D341Med (cell line): ENCODE data around the gene XYLT1.

Source experiments
- DNase-seq: peaks from one replicate; pipeline ENCODE4 v3.0.0; 2012; ENCODE audit warnings: low spot score

XYLT1 gene

DNA sequence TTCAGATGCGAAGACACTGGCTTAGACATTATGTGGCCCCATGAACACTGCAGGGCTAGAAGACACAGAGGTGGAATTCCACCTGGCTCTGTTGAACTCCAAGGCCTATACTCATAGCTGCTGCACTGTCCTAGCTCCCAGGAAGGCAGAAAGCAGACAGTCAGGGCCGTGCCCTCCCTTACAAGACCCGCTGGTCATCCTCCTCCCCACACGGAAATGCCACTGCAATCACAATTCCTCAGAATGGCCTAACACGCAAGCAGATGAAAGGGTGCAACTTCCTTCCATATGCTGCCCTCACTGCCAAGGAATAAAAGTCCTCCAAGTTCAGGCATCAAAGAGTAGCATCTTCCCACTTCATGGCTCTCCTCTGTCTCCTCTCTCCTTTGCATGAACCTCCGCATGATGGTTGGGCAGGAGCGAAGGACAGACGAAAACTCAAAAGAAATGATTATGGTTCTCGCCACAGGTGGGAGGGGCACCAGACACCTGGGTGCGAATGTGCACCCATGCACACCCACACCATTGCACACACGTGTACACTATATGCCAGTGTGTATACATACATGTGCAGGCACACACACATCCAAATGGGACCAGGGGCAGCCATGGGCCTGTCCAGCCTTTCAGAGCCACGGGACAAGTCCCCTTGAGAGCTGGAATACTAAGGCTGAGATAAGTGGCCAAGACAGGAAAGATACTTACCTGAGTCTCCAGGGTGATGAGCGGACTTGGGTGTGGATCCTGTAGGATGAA is 113.3 kb downstream of the XYLT1 start:
- DNase-seq, result no peak

DNA sequence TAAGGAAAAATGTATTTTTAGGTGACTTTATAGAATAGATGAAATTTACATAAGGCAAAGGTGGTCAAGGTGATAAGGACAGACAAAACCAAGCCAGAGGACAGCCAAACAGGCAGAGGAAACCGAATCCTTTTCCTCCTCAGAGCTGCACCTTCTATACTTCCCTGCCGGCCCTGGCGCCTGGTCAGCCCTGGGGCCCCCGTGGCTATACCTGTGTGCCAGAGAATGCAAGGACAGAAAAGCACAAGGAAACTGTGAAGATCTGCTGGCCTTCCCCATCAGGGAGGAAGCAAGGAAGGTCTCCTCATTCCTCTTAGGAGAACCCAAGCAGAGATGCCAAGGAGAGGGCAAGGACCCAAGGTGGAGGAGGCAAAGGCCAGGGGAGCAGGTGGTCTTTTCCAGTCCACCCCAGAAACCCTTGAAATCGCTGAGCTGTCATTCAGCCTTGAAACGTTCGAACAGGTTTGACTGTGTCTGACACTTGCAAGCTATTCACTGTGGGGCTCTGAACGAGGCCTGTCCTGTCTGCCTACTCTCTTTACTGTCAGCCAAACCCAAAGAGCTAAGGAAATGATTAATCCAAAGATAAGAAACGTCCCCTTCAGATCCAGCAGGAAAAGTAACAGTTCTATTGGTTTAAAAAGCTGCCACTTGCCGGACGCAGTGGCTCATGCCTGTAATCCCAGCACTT is 114.4 kb downstream of the XYLT1 start:
- no peak for DNase-seq

DNA sequence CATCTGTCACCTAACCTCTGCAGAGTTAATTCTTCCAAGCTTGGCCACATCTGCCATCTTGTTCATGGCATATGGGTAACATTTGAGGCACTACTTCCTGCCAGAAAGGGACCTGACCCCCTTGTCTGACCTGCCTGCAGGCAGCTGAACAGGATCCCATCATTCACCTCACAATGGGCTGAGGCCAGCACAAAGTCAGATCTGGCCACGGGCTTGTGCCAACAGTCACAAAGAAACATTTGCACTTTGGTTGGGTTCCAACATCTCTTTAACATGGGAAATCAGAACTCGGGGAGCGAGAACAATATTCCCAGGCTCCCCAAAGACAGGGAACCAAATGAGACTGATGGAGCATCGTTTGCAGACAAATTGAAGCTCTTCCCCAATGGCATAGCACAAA is 116.1 kb downstream of the XYLT1 start:
- no peak for DNase-seq

DNA sequence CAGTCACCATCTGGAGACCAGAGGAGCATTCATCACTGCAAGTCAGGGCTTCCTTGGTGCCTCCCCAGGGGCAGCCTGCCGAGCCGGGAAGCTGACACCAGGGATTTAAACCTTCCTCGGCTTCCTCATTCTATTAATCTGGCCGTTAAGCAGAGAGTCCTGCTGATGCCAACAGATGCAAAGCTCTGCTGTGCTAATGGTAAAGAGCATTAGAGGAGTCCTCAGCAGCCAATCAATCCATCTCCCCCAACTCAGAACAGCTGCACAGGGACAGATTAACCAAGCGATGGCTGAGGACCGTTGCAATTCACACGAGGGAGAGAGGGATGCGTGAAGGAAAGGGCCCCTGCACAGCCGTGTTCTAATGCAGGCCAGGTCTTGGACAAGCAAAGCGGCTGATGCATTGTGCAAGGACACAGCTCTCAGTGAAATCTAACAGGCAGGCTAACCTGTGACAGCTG is 116.6 kb downstream of the XYLT1 start:
- DNase-seq, result peak; percentile 90

DNA sequence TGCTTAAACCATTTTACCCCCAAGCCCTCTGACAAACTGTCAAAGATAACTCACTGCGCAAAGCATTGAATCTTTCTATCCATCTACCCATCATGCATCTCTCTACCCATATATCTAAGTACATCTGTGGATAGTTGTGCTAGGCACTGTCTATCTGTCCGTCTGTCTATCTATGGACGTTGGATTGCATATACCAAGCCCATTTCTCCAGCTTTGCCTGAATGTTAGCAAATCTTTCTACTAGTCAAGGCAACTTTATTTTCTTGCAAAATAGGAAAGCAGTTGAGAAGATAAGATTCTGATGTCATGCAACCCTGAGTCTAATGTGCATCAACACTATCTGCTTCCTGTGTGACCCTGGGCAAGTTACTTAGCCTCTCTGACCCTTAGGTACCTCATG is 117.2 kb downstream of the XYLT1 start:
- DNase-seq, result no peak

DNA sequence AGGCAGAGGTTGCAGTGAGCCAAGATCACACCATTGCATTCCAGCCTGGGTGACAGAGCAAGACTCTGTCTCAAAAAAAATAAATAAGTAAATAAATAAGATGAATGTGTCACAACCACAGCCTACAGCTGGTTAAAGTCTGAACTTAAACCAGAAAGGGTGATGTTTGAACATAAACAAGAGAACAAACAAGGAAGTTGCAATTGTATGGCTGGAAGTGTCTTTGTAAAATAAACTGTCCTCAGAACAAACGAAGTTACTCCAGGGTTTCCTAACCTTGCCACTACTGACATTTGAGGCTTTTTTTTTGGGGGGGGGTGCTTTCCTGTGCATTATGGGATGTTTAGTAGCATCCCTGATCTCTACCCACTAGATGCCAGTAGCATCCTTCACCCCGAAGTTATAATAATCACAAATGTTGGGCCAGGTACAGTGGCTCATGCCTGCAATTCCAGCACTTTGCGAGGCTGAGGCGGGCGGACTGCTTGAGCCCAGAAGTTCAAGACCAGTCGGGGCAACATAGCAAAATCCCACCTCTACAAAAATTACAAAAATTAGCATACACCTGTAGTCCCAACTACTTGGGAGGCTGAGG is 119.2 kb downstream of the XYLT1 start:
- no peak for DNase-seq

DNA sequence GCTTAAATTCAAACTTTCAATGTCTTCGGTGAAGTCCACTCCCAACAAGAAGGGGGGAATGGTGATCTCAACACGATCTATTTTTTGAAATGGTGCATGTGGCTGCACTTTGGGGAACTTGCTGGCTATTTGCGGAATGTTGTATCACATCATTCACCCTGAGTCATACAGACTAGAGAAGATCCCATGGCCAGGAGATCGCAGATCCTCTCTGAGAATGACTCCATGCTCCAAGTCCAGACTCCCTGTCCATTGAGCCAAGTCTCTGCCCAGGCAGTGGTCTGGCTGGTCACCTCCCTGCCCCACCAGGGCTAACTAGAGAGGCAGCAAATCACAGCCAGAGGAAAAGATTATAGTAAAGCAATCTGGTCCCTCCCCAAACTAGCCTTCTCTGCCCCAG is 120.6 kb downstream of the XYLT1 start:
- no peak for DNase-seq

DNA sequence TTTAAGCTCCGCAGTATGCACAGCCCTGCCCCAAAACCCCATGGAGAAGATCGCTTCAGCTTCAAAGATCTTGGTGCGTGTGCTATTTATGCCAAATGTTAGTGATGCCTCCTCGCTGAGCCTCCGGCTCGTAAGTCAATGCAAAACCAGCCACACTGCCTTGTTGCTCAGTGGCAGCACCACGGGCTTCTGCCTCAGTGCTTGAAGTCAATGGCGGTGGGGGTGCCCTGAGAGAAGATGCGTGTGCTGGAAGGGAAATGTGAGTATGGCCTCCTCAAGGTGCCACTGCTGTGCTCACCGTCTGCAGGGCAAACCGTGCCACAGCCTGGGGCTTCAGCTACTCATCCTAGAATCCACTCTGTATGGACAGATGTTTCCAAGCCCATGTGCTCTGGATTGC is 121.9 kb downstream of the XYLT1 start:
- DNase-seq, result no peak

DNA sequence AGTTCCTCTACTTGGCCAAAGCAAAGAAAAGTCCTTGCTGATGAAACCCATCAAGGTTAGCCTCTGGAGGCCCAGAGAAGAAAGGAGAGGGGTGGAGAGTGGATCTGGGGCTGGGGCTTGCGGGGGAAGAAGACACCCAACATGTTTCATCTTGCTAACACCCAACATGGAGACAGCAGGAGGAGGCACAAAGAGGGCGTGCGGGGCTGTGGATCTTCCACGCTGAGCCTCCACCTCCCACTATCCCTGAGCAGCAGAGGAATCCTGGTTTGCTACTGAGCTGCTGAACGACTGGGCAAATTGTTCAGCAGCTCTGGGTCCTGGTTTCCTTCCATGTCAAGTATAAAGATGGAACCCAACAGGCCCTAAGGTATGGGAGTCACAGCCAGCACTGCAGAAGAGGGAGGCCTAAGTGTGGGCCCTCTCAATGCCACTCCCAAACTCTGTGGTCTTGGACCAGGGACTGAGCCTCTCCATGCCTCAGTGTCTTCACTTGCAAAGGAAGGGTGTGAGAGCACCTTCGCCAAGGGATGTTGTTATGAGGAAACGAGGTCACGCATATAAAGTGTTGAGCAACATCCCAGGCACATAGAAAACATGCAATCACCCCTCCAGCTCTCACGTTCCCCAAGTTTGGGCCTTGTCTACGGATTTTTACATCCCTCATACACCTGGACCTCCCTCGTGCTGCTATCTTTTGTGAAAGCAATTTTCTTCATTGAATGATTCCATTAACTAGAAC is 122.5 kb downstream of the XYLT1 start:
- no peak for DNase-seq

DNA sequence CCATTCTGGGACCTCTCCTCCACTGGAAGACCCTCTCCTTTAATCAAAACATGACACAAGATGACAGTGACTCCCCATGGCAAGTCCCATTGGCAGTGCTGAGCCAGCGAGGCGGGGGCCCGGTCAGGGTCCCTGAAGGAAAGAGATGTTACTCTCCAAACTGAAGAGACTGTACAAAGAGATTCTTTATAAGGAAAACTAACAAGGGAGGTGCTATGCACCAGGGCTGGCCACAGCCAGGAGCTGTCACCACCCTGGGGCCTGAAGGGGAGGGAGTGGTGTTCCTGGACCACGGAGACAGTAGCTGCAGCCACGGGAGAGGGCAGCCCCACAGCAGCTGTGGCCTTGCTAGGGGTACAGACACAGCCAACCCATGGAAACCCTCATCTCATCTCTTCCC is 123.1 kb downstream of the XYLT1 start:
- no peak for DNase-seq

DNA sequence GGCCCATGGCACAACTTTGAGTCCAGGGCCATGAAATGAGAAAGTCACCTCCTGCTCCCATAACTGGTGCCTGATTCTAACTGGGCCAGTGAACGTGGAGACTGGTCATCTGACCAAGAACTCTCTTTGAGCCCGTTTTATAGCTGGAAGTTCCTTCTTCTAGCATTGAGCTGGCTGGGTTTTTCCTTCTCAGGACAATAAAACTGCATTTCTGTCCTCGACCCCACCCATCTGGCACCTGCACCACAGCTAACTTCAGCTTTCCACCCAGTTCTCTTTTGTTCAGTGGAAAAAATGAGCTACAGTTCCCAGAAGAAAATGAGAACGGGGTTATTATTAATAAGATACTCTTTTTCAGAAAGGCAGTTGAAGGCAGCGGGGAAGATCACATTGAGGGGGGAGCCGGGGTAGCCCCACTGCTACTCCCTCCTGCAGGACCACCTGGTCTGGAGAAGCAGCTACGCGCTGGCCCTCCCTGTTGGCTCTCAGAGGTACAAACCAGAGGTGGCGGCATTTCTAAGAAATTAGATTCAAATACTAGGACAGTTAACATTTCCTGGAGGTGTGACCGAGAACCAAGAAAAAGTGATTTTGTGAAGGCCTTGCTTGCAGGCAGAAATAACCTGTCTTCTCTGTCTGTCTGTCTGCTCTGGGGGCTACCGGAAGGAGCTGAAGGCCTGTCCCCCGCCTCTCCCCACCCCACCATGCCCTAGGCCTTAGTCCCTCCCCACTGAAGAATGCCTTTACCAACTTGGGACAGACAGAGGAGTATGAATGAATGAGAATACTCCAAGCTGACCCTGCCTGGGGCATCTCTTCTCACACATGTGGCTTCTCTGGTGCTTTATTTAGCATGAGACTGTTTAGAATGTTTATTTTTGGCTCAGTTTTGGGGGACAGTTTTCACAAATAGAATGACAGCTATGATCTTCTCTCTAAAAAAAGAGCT is 123.9 kb downstream of the XYLT1 start:
- no peak for DNase-seq

DNA sequence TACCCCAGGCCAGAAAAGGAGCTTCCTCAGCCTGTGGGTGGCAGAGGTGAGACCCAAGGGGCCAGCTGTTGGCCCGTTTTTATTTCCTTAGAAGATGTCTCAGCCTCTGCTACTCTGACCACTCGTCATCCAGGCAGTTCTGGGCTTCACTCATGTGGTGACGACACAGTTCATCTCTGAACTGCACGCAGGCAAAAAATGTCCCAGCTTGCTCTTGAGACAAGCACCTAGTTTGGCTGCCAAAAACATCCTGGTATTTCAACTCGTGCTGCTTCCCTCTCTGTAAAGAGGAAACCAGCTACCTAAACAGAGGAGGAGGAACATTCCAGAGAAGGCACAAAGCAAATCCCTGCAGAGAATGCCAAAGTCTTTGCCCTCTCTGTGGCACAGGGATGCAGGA is 125.7 kb downstream of the XYLT1 start:
- DNase-seq, result no peak

DNA sequence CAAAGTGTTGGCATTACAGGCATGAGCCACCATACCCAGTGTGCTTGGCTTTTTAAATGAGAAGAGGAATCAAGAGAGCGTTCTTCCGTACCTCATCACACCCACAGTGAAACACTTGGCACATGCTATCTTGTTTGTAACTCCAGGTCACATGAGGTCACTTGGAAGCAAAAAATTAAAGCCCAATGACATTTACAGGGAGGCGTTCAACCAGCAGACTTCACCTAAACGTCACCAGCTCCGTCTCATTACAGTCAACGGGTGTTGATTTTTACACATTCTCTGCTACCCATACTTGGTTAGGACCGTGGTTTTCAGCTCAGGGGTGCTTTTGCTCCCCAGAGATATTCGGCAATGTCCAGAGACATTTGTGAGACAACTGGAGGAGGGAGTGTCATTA is 127.0 kb downstream of the XYLT1 start:
- no peak for DNase-seq

DNA sequence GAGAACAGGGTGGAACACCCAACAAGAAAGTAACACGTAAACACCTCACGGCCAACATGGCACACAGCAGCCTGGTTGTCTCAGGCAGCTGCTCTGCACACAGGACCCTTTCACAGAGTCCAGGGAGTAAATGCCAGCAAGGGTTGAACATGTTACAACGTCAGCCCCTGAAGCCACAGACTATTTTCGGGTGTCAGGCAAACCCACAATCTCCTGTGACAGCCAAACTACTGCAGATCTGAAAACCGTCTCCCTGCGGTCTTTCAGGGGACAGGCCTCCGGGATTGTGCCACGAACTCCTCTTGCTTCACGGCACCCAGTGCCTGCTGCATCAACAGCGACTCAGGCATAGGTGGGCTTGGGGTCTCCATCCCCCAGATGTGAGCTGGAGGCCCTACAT is 127.7 kb downstream of the XYLT1 start:
- DNase-seq, result no peak

DNA sequence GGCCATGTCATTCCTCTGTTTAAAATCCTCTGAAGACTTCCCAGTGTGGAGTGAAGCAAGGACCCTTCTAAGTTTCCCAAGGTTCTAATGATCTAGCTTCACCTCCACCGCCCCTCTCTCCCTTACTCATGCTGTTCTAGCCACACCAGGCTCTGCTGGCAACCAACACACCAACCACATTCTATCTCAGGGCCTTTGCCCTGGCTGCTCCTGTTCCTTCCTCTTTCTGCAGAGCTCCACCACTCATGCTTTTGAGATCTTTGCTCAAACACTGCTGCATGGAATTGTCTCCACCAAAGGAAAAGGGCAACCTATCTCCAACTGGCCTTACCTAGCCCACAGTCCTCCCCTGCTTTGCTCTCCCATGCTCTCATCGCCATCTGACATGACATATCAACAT is 128.7 kb downstream of the XYLT1 start:
- no peak for DNase-seq

DNA sequence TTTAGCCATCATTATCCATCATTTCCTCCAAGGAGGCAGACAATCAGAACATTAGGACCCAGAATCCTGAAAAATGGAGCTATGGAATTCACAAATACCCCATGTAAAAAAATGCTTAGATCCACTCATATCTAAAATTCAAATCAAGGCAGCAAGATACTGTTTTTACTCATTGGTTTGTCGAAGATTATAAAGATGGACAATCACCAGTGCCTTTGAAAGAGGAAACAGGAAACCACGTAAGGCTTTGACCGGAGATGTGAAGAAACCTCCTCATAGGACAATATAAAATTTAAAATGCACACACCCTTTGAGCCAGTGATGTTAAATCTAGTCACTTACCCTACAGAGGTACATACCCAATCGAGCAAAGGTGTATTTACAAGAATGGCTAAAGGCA is 130.0 kb downstream of the XYLT1 start:
- DNase-seq, result no peak

DNA sequence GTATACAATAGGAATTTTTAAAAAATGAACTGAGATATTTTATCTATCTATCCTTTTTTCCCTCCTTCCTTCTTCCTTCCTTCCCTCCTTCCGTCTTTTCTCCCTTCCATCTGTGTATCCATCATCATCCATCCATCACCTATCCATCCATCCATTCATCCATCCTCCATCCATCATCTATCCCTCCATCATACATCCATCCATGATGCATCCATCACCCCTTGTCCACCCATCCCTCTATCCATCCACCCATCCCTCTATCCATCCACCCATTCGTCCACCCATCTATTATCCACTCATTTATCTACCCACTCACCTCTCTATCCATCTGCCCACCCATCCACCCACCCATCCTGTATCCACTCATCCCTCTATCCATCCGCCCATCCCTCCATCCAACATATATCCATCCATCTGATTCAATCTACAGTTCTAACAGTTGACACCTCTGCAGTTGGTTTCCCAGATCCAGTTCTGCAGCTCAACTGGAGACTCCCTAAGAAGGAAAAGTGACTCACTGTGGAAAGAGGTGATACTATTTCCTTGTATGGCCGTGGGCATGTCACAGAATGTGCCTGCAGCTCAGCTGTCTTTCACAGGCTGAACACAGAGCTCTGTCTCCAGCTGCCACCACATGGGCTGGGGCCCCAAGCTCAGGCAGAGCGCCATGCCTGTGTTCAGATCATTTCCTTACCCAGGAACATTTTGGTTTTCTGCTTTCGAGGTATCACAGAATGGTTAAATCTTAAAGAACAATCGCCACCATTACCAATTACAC is 130.8 kb downstream of the XYLT1 start:
- DNase-seq, result no peak

DNA sequence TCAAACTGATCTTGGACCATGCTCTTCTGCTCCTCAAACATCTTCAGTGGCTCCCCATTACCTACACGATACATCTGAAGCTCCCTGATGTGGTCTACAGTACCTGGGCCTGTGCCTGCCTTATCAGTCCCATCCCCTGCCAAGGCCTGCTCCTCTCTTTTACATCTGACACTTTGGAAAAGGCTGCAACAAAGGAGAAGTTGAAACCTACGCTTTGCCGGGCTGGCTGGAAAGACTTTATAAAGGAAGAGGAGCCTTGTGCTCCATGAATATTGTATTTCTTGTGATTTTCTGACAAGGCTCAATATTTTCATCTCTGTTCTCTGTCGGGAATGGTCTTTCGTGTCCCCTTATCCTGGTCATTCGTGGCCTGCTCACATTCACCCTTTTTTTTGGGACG is 132.5 kb downstream of the XYLT1 start:
- no peak for DNase-seq

DNA sequence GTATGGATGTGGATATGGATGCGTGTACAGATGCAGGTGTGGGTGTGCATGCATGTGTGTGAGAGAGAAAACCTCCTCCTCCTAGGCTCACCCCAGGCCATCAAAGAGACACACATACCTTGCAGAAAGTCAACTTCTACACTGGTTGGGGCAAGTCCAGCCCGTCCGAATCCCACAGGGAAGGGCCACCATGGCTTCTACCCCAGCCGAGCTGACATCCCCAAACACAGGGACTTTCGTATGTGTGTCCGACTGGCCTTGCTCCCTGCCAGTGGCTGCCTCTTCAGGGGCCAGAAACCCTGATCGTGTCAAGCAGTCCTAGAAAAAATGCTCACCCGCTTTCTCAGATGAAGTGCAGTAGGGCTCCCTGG is 134.2 kb downstream of the XYLT1 start:
- DNase-seq, result no peak

DNA sequence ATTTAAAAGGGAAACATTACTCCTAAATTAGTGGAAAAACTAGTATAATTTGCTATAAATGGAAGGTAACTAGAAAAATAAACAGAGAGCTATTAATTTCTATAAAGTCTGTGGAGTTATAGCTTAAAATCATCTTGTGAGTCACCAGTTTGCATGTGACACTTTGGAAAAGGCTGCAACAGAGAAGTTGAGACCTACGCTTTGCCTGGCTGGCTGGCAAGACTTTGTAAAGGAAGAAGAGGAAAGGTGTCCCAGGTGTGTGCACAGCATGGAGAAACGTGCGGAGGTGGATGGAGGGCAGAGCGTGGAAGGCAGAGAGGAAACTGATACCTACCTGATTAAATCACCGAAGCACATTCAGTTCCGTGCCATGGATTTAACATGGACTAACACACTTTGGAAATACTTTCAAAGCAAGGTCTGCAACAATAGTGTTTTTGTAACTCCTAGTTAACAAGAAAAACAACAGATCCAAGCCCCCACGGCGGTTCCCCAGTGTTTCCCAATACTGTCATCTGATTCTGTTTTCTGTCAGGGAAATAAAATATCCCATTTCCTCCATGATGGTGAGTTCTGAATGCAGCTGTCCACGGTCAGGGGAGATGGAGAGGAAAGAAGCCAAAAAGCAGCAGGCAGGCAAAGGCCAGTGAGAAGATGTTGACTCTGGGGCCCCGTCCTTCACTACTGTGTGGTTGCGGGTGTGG is 134.8 kb downstream of the XYLT1 start:
- DNase-seq, result no peak
